ENCODE data around the gene CD8A.

- peak; percentile 80 for TF ChIP-seq CTCF (IDR thresholded peaks at IDR 0.05)
- TF ChIP-seq EZH2 (IDR thresholded peaks at IDR 0.05), result no peak
- TF ChIP-seq EZH2phosphoT487 (IDR thresholded peaks at IDR 0.05), result no peak
Measured at GRCh38 chr2:86764661-86765309, 25.9 kb downstream of the CD8A start.
